Measurements from ENCODE around the gene CDCA7.
"Not testable (repeated sequence)": the region's sequence is repeated elsewhere in the genome, so short reads cannot be mapped to it uniquely, and the experiment has no call there.

CDCA7 gene

DNA sequence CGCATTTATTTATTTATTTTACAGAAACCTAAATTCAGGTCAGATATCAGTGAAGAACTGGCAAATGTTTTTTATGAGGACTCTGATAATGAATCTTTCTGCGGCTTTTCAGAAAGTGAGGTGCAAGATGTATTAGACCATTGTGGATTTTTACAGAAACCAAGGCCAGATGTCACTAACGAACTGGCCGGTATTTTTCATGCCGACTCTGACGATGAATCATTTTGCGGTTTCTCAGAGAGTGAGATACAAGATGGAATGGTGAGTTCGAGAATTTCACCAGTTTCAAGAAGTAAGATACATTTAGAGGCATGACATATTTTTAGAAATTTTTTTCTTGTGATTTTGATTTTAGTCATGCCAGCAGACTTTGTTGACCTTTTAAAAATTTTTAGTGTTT is 4.6 kb downstream of the CDCA7 start:
- ATAC-seq: peak in 1 of 2 donors; percentile 39

DNA sequence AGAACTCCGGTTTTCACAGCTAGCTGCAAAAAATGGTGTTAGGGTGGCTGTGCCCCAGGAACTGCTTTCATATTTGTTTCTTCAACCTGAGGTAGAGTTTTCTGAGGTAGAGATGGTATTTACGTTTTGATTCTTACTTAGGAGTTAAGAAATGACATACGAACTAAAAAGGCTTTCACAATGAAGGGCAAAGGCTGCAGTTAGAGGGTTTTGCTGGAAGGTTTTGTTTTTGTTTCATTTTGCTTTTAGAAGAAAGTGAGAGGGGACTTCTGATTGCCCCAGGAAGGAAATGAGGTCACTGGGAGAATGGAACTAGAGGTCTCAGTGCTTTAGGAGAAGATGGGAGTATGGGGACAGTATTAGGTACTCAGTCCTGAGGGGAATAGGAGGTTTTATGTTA is 15.5 kb downstream of the CDCA7 start:
- ATAC-seq: peak in 1 of 2 donors; percentile 55

DNA sequence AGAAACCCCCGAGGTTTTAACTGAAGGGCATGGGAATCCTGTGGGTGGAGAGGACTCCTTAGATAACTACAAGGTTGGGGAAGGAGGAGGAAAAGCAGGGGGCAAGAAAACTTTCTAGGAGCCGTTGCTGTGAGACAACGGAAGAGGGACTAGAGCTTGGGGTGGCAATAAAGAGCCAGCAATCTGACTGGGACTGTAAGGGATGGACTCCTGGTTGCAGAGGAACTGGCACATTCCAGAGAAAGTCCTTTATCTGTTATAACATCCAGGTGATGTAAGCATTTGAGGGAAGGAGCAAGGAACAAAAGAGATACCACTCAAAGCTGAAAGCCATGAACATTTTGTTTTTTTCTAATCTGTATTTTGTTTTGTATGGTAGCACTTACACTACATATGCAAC is 16.4 kb downstream of the CDCA7 start:
- ATAC-seq: no peak

- no peak for ATAC-seq
These were observed 18.6 kb downstream of the CDCA7 start for GRCh38 chr2:173373290-173373689.

- no peak for ATAC-seq
These were observed 20.0 kb downstream of the CDCA7 start for GRCh38 chr2:173374634-173375033.

GRCh38 chr2:173385534-173385933 is 30.9 kb downstream of the CDCA7 start:
- not testable (repeated sequence) for ATAC-seq

DNA sequence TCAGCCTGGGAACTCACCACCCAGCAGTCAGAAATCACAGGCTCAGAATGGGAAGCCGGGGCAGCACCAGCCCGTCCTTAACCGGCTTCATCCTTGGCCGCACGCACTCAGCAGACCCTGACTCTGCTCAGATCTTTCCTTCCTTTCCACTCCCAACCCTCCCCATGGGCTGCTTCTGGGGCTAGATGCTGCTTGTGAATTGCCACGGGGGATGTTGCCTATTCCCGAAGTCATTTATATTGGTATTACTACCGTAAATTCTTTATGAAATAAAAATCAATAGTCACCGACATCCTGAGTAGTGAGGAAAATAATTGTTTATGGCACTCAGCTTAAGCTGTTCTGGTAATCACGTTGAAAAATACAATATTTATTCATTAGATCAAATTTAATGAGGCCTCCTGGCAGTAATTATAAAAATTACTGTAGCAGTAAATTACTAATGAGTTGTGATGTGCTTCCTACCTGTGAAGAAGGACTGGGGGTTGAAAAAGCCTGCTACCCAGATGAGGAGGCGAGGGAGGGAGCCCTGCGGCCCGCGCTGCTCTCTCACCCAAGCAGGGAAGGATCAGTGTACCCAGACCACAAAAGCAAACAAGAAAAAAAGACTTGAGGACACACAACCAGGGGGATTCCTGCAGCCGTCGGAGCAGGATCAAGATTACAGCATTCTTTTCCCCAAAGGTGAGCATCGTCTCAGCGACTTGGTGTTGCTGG is 31.5 kb downstream of the CDCA7 start:
- no peak for ATAC-seq

GRCh38 chr2:173386738-173387065 is 32.0 kb downstream of the CDCA7 start:
- ATAC-seq: no peak

DNA sequence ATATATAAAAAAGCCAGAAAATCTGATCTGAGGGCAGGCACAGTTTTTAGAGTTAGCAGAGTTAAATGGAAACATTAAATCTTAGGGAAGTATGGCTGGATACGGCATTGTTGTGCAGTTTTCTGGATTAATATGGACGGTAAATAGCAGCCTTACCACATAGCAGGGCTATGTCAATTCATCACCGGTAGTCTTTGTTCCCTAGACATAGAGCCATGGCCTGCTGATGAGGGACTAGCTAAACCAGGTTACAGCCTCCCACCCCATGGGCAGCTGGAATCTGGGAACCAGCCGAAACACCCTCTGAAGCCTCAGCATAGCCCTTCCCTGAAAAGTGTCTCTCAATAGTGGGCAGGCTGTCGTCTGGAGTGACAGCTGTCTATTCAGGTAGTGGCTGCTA is 32.4 kb downstream of the CDCA7 start:
- no peak for ATAC-seq

DNA sequence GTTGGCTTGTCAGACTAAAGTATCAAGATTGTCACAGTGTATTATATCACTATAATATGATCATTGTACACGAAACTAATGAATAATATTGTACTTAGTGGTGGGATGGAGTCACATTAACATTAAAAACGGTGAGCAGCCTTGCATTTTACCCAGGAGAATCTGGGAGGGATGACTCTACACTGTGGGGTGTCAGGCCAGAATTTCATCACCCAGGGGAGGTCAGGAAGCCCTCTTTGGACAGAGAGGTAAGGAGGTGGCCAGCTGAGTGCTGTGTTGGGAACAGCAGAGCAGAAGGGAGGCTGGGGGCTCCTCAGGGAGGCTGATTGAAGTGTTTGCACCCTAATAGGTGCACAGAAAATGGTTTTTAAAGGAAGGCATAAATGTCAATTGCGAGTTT is 33.0 kb downstream of the CDCA7 start:
- no peak for ATAC-seq

DNA sequence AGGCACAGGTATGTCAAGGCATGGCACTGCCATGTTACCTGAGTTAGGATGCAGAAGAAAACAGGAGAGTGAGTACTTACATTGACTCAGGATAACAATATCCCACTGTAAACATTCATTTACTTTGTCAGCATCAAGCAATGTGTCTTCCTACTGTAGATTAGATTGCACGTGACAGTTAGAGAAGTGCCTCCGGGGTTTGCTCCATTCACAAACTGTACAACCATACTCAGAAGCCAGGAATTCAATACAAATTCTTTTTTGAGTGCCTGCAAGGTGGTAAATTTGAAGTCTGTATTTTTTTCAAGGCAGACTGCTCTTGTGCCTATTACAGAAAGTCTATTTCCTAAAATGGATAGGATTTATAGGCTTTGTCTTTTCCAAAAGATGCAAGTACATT is 34.1 kb downstream of the CDCA7 start:
- ATAC-seq: no peak

- ATAC-seq: no peak
These were observed 35.4 kb downstream of the CDCA7 start for GRCh38 chr2:173390036-173390435.

GRCh38 chr2:173392731-173393130 is 38.1 kb downstream of the CDCA7 start:
- no peak for ATAC-seq

DNA sequence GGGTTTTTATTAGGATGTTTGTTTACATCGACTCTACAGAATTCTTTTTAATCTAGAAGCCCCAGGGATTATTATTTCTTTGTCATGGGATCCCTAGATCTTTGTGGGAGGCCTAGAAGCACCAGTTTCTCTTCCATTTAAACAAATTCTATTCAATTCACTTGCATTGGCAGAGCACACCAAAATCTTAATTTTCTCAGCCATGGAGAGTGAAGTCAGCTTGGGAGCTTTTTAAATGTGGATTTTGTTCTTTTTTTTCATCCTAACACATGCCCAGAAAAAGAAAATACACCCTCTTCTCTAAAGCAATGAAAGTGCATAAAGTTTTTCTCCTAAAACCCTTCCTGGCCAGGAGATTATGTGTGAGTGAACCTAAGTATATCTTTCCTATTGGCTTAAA is 38.5 kb downstream of the CDCA7 start:
- no peak for ATAC-seq

DNA sequence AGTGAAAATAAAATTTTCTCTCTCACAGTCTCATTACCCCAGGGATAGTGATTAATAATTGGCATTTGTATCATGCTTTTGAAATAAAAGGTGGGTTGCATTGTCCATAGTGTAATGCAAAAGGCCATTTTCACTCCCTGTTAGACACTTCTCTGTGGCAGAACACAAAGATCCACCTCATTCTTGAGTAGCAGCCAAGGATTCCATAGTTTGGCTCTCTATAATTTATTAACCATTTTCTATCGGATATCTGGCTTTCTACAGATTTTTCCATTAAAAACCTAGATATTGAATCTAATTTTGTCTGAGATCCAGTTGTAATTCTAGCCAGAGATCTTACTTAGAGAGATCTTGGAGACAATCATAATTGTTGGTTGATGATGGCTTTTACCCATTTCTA is 39.0 kb downstream of the CDCA7 start:
- no peak for ATAC-seq

DNA sequence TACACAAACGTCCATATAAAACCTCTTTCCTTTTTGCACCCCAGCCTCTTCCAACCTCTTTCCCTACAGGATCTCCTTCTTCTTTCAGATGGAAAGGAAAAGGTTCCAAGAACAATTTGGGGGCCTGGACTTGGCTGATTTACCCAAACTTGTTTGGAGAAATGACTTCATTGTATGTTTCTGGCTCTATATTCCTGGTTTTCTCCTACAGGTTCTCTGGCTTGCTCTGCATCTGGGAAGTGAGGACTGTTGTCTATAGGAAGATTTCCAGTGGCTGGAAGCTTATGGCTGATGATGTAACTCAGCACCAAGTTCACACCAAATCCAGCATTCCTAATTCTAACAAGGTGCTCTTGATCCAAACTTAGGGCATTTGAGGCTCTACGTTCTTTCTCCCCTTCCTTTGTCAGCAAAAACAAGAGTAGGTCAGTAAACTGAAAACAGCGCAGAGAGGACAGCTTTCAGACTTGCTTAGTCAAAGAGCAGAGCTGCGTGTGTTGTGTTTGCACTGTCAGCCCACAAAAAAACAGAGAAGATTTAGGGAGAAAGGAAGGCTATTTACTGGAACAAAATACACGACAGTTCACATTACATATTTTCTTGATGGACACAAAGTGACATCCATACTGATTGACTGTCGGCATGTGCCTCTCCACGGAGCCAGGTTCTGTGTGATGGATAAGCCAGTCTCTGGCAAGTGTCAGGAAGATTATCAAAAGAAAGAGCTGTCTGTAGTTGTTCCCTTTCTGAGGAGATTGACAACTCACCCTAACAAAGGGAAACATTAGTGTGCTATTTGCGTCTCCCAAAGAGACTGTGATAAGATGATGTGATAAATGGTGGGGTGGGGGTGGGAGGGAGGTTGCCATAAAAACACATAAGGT is 39.7 kb downstream of the CDCA7 start:
- no peak for ATAC-seq

GRCh38 chr2:173395567-173396351 is 41.1 kb downstream of the CDCA7 start:
- ATAC-seq: no peak

GRCh38 chr2:173397539-173397938 is 42.9 kb downstream of the CDCA7 start:
- no peak for ATAC-seq

- ATAC-seq: no peak
These were observed 44.6 kb downstream of the CDCA7 start for GRCh38 chr2:173399229-173399628.

GRCh38 chr2:173400760-173401159 is 46.1 kb downstream of the CDCA7 start:
- ATAC-seq: no peak

DNA sequence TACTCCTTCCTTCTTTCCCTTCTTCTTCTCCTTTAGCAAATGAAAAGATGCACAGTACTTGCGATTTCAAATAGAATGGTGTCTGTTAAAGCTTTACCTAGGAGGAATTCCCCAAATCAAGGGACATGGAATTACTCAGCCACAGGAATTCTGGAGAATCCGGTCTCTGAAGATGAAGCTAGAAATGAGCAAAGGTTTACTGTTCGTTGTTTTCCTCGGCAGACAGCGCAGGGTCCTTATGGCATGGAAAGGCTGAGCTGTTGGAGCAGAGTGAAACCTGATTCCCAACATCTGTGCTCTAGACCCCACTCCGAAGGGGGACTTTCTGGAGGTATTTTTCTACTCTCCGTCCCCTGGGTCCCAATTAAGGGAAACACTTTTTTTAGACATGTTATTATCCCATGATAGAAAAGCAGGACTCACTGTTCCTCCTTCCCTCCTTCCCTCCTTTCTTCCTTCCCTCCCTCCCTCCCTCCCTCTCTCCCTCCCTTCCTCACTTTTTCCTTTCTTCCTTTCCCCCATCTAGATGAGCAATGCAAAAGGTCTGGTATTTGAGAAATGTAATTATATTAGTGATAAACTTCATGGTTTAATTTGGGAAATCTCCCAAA is 47.1 kb downstream of the CDCA7 start:
- ATAC-seq: no peak

- ATAC-seq: peak; percentile 77 to 85
These were observed 47.8 kb downstream of the CDCA7 start for GRCh38 chr2:173402405-173402974.

Data from activated CD4-positive, CD25-positive, alpha-beta regulatory T cell treated with anti-CD3 and anti-CD28 coated beads, Interleukin-2, amount 50 U/mL, for 24 hours (primary cell).